Upper lobe of left lung (tissue), 4 donors: ENCODE measurements around the gene TSPOAP1.

Experiments used
- POLR2AphosphoS5 ChIP-seq, 2 donors: sonication (generic); formaldehyde crosslinking; IDR thresholded peaks; one replicate each; pipeline ENCODE4 v1.5.1; 2017; ENCODE audit warnings: antibody characterized with exemption in 2 of 2
- TF ChIP-seq, protein P1 (sequence below), 6 experiments: fragments of 450-650 bp in 4 of 6; fragments of 200-600 bp in 2 of 6; sonication (generic) in 2 of 6; IDR thresholded peaks; one replicate each; pipeline ENCODE4 v1.5.1; 2016 to 2019; ENCODE audit warnings: antibody characterized with exemption in 6 of 6

DNA sequence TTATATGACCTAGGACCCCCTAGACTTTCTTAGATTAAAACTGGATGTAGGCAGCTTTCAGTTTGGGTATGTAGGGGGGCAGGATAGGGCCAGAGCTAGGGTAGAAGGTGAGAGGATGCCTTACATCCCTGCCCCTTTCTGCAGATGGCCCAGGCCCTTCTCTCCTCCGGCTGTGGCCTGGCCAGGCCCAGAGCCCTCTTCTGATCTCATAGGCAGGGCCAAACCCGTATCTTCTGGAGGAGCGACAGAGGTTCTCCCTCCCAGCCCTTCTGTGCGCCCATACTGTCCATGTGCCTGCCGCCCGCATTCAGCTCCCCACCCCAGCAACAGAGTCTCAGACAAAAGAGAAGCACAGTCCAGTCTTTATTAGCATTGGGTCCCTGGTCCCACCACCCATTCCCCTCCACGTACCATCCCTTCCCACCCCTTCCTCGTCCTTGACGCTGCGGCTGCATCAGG, 2.0 kb upstream of the TSPOAP1 start:
- no peak for TF ChIP-seq POLR2AphosphoS5 (IDR thresholded peaks at IDR 0.05)
- TF ChIP-seq, protein P1, sequence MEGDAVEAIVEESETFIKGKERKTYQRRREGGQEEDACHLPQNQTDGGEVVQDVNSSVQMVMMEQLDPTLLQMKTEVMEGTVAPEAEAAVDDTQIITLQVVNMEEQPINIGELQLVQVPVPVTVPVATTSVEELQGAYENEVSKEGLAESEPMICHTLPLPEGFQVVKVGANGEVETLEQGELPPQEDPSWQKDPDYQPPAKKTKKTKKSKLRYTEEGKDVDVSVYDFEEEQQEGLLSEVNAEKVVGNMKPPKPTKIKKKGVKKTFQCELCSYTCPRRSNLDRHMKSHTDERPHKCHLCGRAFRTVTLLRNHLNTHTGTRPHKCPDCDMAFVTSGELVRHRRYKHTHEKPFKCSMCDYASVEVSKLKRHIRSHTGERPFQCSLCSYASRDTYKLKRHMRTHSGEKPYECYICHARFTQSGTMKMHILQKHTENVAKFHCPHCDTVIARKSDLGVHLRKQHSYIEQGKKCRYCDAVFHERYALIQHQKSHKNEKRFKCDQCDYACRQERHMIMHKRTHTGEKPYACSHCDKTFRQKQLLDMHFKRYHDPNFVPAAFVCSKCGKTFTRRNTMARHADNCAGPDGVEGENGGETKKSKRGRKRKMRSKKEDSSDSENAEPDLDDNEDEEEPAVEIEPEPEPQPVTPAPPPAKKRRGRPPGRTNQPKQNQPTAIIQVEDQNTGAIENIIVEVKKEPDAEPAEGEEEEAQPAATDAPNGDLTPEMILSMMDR (IDR thresholded peaks at IDR 0.05): no peak
